ENCODE data around the gene GJB5. TPM values are rescaled to one million over a fixed set of nuclear protein-coding genes. Genes with fewer than 3 reads are reported as not detected.

GJB5 gene
- total and polyA plus RNA-seq, 2 experiments from 2014 or later, result not detected

GRCh38 chr1:34759503-34760357, 4.9 kb downstream of the GJB5 start, which contains the start of gene GJB4:
GJB4 (plus strand) TSS chr1:34759740; CDS start chr1:34761255, 1,515 bp downstream.
- Histone ChIP-seq H3K27ac (no peak within 1 kb of the TSS), H3K4me3 (no peak within 1 kb of the TSS), H3K36me3 (no peaks in the 10 kb centered on the region), H3K27me3 (no peaks in the 10 kb centered on the region), H3K4me1 (ENCODE audit: low read depth) (no peaks in the 10 kb centered on the region), H3K9me3 (ENCODE audit: low read depth) (no peaks in the 10 kb centered on the region)
- DNase-seq (ENCODE audit: low read depth in 1 of 2, low spot score in 1 of 2), result no peak
- TF ChIP-seq CTCF (IDR thresholded peaks at IDR 0.05; ENCODE audit: low read depth, low read length), result no peak

- H3K27me3 ChIP-seq, result no peaks in the 10 kb centered on the region
- no peaks in the 10 kb centered on the region for H3K4me1 ChIP-seq (ENCODE audit: low read depth)
- no peak for DNase-seq (ENCODE audit: low read depth in 1 of 2, low spot score in 1 of 2)
- H3K9me3 ChIP-seq (ENCODE audit: low read depth), result no peaks in the 10 kb centered on the region
- H3K27ac ChIP-seq, result no peak overlapping the region
- TF ChIP-seq CTCF (IDR thresholded peaks at IDR 0.05; ENCODE audit: low read depth, low read length), result no peak
- no peaks in the 10 kb centered on the region for H3K36me3 ChIP-seq
- no peak overlapping the region for H3K4me3 ChIP-seq
Observed at GRCh38 chr1:34761176-34761761, 6.4 kb downstream of the GJB5 start.

GRCh38 chr1:34761776-34762307, 7.0 kb downstream of the GJB5 start:
- no peak overlapping the region for H3K27ac ChIP-seq
- DNase-seq (ENCODE audit: low read depth in 1 of 2, low spot score in 1 of 2), result no peak
- H3K9me3 ChIP-seq (ENCODE audit: low read depth), result no peaks in the 10 kb centered on the region
- no peak for TF ChIP-seq CTCF (IDR thresholded peaks at IDR 0.05; ENCODE audit: low read depth, low read length)
- H3K27me3 ChIP-seq, result no peaks in the 10 kb centered on the region
- no peaks in the 10 kb centered on the region for H3K4me1 ChIP-seq (ENCODE audit: low read depth)
- no peaks in the 10 kb centered on the region for H3K36me3 ChIP-seq
- H3K4me3 ChIP-seq, result no peak overlapping the region

- no peak for DNase-seq (ENCODE audit: low read depth in 1 of 2, low spot score in 1 of 2)
- no peaks in the 10 kb centered on the region for H3K9me3 ChIP-seq (ENCODE audit: low read depth)
- TF ChIP-seq CTCF (IDR thresholded peaks at IDR 0.05; ENCODE audit: low read depth, low read length), result no peak
- H3K36me3 ChIP-seq, result no peaks in the 10 kb centered on the region
- H3K27me3 ChIP-seq, result peaks cover 2% of the 10 kb centered on the region
- no peaks in the 10 kb centered on the region for H3K4me1 ChIP-seq (ENCODE audit: low read depth)
- no peak overlapping the region for H3K27ac ChIP-seq
- H3K4me3 ChIP-seq, result no peak overlapping the region
Observed at GRCh38 chr1:34762474-34763141, 7.8 kb downstream of the GJB5 start.

GRCh38 chr1:34763142-34763781, 8.4 kb downstream of the GJB5 start:
- H3K27me3 ChIP-seq, result peaks cover 3% of the 10 kb centered on the region
- H3K36me3 ChIP-seq, result no peaks in the 10 kb centered on the region
- no peak overlapping the region for H3K4me3 ChIP-seq
- DNase-seq (ENCODE audit: low read depth in 1 of 2, low spot score in 1 of 2), result no peak
- no peak for TF ChIP-seq CTCF (IDR thresholded peaks at IDR 0.05; ENCODE audit: low read depth, low read length)
- no peaks in the 10 kb centered on the region for H3K4me1 ChIP-seq (ENCODE audit: low read depth)
- H3K27ac ChIP-seq, result no peak overlapping the region
- H3K9me3 ChIP-seq (ENCODE audit: low read depth), result no peaks in the 10 kb centered on the region
